ENCODE measurements around the gene EIPR1.

DNA sequence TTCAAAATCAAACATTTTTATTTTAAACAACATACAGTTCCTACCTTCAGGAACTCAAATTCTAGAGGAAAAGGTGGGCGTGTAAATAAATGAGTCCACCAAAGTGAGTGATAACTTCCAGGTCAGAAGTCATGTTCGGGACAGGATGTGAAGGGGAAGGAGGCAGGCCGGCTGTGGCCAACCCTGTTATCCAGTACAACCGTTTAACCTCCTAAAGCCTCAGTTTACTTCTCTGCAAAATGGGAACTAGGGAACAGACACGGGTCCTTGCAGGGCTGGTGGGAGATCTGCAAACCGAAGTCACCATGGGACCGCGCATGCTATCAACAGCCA is 373 bp downstream of the EIPR1 start:
- no peak for TF ChIP-seq POLR2A (IDR thresholded peaks at IDR 0.05; ENCODE audit: low read depth, low read length)
- TF ChIP-seq POLR2AphosphoS5 (IDR thresholded peaks at IDR 0.05; ENCODE audit: insufficient read depth, low read depth, low read length) = no peak
- no peak for TF ChIP-seq CTCF (IDR thresholded peaks at IDR 0.05; ENCODE audit: extremely low read depth in 1 of 2, insufficient read depth in 1 of 2, low read depth in 1 of 2, low read length in 2 of 2)
- no peak for TF ChIP-seq MAX (IDR thresholded peaks at IDR 0.05; ENCODE audit: insufficient read depth, insufficient read length)
